Activated CD8-positive, alpha-beta memory T cell treated with anti-CD3 and anti-CD28 coated beads, Interleukin-2, amount 50 U/mL, for 48 hours (primary cell): ENCODE results near the gene PEF1.

Experiments used
- DNase-seq: peaks from one replicate; pipeline ENCODE4 v3.0.0-alpha.2; 2020

PEF1 gene

DNA sequence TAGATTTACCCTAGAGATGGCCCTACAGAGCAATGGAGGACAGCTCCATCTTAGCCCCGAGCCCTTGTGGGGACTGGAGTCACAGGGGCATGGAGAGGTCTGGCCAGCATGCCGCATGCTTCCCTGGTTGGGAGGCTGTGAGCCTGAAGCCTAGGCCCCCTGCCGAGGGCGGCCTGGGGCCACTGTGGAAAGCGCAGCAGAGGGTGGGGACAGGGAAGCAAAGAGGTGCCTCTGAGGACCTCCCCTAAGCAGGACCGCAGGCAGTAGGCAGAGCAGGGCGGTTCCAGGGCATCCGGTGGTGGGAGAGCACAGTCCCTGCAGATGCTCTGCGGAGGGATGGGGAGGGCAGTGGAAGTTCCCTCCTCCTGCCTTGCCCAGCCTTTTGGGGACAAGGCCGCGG is 26.5 kb upstream of the PEF1 start:
- no peak for DNase-seq

DNA sequence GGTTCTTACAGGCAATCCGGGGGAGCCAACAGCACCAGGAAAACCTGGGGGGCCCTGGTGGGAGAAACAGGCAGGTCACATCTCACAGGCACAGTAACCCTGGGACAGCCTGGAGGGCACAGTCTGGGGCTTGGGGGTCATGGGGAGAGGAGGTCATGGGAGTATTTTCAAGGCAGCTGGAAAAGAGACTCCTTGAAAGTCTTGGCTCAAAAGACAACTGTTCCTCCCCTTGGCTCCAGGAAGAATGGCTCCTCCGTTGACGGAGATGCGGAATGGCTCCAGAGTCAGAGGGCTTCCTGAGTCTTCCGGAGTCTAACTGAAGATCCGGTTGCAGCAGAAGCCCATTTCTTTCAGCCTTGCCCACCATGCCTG is 25.9 kb upstream of the PEF1 start:
- DNase-seq, result no peak

DNA sequence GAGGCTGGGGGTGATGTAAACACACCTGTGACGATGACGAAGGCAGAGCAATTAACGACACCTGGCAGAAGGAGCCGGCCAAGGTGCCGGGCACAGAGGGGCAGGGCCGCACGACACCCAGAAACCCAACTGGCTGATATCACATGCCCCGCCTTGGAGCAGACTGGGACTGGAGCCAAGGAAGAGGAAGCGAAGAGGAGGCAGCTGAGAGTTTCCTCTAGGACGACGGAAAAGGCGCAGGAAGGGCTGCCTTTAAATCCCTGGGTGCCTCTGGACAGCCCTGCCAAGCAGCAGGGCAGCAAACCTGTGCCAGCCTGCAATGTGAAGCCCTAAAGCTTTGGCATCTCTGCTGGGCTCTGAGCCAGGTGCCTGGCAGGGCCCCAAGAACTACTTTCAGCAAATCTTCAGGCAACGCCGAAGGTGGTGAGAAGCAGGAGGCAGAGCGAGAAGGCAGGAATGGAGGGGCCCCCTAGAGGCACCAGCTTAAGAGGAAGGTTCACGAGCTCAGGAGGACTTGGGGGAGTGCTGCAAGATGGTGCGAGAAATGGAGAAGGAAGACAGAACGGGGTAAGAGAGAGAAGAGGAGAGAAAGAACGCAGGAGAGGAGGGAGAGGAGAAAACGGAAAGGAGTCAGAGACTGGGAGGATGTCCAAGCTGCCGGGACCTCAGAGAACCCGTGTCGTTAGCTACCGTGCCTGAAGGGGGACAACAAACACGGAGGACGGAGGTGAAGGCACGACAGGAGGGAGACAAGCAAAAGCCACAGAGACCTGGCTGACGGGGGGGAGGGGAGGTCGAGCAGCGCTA is 25.3 kb upstream of the PEF1 start:
- DNase-seq, result peak; percentile 60

- DNase-seq, result no peak
These were observed 24.7 kb upstream of the PEF1 start for GRCh38 chr1:31669433-31669785.

DNA sequence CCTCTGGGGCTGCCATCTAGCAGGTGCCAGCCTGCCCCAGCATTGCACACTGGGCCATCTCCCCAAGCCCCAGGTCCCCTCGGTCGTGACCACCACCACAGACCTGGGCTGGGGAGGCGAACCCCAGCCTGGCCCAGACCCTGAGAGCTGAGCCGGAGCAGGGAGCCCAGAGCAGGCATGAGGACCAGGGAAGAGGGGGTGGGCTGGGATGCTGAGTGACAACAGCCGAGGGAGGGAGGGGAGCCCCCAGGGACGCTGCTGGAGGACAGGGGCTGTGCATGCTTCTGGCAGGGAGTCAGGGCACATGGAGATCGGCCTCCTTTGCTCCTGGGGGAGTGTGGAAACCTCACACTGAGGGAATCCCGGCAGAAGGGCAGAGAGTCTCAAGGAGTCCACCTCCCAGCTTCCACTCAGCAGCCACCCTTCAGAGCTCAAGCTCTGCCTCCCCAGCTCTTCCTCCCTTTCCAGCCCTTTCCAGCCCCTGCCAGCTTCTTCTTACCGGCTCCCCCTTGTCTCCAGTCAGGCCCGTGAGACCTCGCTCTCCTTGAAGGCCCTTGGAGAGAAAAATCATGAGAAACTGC is 23.7 kb upstream of the PEF1 start:
- no peak for DNase-seq

DNA sequence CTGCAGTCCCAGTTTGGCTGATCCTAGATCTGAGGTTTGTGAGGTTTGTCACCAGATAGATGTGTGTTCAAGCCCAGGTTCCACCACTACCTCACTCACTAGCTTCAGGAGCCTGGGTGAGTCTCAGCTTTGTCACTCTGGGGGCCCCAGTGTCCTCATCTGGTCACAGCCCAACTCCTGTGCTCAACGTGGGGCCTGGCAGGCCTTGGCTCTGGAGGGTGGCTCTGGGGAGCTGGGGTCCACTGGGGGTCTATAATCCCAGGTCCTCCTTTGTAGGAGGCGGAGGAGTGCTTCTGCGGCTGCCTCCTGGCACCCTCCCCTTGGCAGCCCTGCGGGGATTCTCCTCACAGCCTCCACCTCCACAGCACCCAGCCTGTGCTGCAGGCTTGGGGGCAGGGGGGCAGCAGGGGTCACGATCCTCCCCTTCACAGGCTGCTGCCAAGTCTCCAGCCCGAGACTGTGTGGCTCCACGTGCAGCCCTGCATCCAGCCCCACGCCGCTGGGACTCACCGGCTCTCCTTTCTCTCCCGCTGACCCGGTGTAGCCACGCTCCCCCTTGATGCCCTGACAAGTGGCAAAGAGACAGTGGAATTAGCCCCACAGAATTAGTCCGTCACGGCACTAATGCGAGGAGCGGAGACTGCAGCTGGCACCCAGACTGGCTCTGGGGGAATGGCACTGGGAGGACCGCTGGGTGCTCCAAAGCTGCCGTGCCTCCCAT is 22.5 kb upstream of the PEF1 start:
- no peak for DNase-seq

- DNase-seq, result no peak
These were observed 21.7 kb upstream of the PEF1 start for GRCh38 chr1:31666263-31666963.

GRCh38 chr1:31665234-31665878 is 20.7 kb upstream of the PEF1 start:
- DNase-seq, result no peak

DNA sequence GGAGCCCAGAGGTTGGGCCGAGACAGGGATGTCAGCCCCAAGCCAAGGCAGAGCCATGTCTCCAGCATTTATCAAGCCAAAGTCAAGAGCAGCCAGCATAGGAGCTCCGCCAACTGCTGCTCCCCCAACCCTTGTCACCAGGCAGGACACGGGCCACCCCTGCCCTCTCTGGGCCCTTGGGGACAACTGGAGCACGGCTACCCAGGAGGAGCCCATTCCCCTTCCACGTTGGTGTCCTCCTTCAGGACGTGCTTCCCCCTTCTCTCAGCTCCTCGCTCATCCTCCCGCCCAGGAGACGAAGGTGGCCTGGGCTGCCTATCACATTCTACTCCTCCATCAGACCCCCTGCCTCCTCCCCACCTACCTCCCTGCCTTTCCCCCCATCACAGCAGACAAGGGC is 19.9 kb upstream of the PEF1 start:
- no peak for DNase-seq

DNA sequence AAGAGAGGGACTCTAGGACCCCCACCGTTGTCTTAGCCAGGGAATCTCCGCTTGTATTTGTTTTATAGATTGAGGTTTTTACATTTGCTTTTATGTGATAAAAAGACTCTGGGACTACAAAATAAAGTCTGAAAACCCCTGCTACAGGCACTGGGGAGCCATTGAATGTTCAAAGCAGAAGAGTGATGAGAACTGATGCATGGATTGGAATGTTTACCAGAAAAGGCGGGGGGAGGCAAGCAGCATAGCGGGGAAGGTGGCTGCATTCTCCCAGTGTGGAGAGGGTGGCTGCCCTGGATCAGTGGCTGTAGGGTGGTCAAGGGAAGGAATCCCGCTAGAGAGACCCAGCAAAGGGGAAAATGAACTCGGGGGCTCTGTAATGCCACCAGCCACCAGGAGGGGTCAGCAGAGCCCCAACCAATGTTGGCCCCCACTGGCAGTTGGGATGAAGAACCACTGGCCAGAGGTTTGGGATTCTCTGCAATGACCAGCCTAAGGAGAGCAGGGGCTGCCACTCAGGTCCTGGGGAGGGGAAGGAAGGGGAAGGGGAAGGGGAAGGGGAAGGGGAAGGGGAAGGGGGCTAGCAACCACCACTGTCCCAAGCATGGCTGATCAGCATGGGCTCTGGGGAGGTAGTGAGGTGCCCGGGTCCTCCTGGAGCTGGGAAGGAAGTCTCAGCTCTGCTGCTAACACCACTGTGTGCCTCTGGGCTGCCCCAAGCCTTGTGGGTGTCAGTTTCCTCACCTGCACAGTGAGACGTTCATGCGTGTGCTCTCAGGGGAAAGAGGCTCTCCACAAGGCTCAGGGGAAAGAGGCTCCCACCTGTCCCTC is 19.2 kb upstream of the PEF1 start:
- DNase-seq, result peak; percentile 90

- DNase-seq, result no peak
These were observed 17.8 kb upstream of the PEF1 start for GRCh38 chr1:31662463-31662862.

GRCh38 chr1:31661856-31662255 is 17.2 kb upstream of the PEF1 start:
- no peak for DNase-seq

- no peak for DNase-seq
These were observed 16.3 kb upstream of the PEF1 start for GRCh38 chr1:31660871-31661455.

- no peak for DNase-seq
These were observed 15.2 kb upstream of the PEF1 start for GRCh38 chr1:31659889-31660288.

- no peak for DNase-seq
These were observed 14.0 kb upstream of the PEF1 start for GRCh38 chr1:31658721-31659120.

DNA sequence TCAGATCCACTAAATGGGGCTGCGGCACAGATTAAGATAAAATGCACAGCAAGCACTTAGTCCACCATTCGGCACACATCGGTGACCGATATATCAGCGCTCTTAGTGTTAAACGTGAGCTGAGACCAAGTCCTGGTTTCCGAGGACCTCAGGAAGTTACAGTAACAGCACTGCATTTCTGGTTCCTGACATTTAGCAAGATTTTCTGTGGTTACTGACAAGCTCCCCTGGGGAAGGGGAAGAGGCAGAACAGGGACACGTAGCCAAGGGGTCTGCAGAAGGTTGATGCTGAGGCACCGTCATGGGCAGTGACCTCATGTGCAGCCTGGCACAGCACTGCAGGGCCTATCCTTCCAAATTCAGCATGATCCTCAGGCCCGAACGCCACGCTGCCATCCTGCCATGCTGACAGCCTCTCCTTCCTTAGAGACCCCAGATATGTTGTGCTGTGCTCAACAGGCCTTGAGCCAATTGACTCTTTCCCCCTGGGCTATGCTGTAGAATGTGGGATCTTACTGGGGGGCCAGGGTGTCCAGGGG is 13.4 kb upstream of the PEF1 start:
- DNase-seq, result no peak

DNA sequence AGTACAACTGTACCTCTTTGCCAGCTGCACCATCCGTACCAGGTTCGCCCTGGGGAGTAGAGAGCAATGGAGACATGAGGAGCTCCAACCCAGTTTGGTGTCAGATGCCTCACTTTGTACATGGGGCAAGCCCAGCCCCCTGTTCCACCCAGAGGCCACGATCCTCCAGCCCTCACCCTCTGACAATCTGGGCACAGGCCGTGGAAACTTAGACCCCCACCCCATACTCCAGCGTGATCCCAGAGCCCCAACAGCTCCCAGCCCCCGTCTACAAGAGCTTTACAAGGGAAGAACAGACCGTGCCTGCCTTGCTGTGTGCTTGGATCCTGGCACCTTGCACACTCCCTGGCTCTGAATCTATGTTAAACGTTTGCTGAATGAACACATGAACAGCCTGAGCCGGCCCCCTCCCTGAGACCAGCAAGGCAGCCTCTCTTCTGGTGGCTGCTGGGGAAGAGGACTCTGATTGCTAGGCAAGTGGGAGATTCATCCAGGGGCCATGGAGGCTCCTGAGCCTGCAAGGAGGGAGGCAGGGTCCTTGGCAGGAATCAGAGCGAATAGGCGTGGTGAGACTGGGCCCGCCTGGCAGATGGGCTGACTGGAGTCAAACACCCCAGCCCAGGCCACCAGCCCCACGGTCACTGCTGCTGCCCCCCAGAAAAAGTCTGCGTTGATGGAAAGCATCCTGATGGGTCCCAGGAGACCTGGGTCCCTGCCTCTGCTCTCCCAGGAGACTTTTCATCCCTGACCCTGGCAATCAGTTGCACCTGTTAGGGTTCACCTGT is 12.5 kb upstream of the PEF1 start:
- DNase-seq, result no peak

DNA sequence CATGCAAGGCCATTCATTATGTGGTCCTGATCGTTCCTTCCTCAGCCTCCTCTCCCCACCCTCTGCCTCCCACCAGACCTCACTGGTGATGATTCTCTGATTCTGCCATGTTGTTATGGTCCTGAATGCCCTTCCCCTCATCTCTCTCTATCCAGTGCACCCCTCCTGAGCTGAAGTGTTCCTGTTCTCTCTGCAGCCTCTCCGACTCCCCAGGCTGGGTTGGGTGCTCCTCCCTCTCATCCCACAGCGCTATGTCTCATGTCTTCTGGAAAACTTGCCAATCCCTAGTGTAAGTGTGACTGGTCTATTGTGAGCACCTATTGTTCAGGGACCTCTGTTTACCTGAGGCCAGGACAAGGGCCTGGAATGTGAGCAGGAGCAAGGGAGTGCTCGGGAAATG is 11.1 kb upstream of the PEF1 start:
- DNase-seq, result no peak

DNA sequence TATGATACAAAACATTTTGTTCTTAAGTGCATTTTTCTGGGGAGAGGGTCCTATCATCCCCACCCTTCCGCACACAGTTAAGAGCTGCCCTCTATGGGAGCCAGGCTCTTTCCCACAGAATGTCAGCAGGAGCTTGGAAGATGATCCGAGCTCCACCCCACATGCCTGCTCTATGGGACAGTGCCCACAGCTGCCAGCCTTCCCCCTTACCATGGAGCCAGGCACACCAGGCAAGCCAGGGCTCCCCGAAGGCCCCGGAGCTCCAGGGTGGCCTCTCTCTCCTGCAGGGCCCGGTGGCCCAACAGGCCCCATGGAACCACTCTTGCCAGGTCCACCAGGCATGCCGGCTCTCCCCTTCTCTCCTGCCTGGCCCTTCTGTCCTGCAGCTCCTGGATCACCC is 10.4 kb upstream of the PEF1 start:
- no peak for DNase-seq

DNA sequence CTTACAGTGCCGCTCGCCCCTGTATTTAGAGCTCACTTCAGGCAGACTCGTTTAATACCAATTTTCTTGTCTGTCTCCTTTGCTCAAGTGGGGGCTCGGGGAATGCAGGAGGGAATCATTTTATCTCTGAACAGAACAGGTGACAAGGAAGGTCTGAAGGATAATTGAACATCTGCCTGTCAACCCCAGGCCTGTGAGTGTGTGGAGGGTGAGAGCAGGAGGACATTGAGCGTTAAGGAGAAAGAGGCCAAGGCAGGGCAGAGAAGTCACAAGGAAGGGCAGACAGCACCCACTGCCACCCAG is 9.7 kb upstream of the PEF1 start:
- DNase-seq, result no peak
